Endothelial cell of umbilical vein (primary cell): Measurements from ENCODE around the gene REPIN1. TPM values are rescaled to one million over a fixed set of nuclear protein-coding genes. Genes with fewer than 3 reads are reported as not detected.
A peak's percentile ranks its signal among the peaks of the same experiment; 100 is the strongest.

ENCODE experiments used
- BruUV-seq: library from RNA; stranded (reverse); fragments of 400-500 nt; replicated peaks from 2 replicates; lab custom pipeline; 2021; lab: Mats Ljungman, UMichigan
- CTCF ChIA-PET: fragments of 300-600, 350-600 bp; sonication (Branson Sonifier 250); formaldehyde crosslinking; loops from one replicate; lab custom pipeline; 2021; ENCODE audit warnings: antibody characterized with exemption, inconsistent platforms; lab: Charles Lee
- POLR2A ChIA-PET: fragments of 300-600, 350-600 bp; sonication (Branson Sonifier 250); formaldehyde crosslinking; loops from one replicate; lab custom pipeline; 2021; ENCODE audit warnings: antibody characterized with exemption, inconsistent platforms; lab: Charles Lee
- DNase-seq: peaks from one replicate; pipeline ENCODE4 v3.0.0-alpha.2; 2011; ENCODE audit warnings: low read depth, low spot score
- FAIRE-seq: peaks from 2 replicates; lab custom pipeline; 2011; peaks lifted over from hg19 to GRCh38; lab: Jason Lieb, UNC
- H2AFZ ChIP-seq: 2 replicates; pipeline ENCODE4 v1.6.0; 2012; ENCODE audit warnings: low read depth, low read length, control low read depth, inconsistent platforms
- H3K27ac ChIP-seq: 2 replicates; pipeline ENCODE4 v1.5.1; 2011; ENCODE audit warnings: low read depth, mild to moderate bottlenecking, control low read depth, low read length, moderate library complexity; ENCODE audit not compliant: insufficient read depth
- H3K27me3 ChIP-seq, 2 experiments: 2 replicates each; pipeline versions ENCODE4 v1.6.0 to v1.6.1; 2011; ENCODE audit warnings: low read length in 2 of 2, mixed read lengths in 1 of 2; ENCODE audit not compliant: control insufficient read depth in 2 of 2, insufficient read depth in 2 of 2
- H3K36me3 ChIP-seq, 2 experiments: 2 replicates in 1 of 2; 3 replicates in 1 of 2; pipeline ENCODE4 v1.5.1; 2011; ENCODE audit warnings: low read length in 2 of 2, mild to moderate bottlenecking in 1 of 2, moderate library complexity in 1 of 2; ENCODE audit not compliant: control insufficient read depth in 2 of 2, insufficient read depth in 2 of 2; ENCODE audit errors: extremely low read depth in 1 of 2
- H3K4me1 ChIP-seq: 3 replicates; pipeline ENCODE4 v1.5.1; 2011; ENCODE audit warnings: mild to moderate bottlenecking, low read length; ENCODE audit not compliant: control insufficient read depth, insufficient read depth; ENCODE audit errors: extremely low read depth
- H3K4me2 ChIP-seq: 2 replicates; pipeline ENCODE4 v1.6.1; 2011; ENCODE audit warnings: low read length, control low read depth, mixed read lengths; ENCODE audit not compliant: insufficient read depth
- H3K4me3 ChIP-seq, 3 experiments: fragments of 200-600 bp in 1 of 3; sonication (generic), shearing (Covaris generic) in 1 of 3; replicated peaks in 1 of 3; 2 replicates each; pipeline ENCODE4 v1.5.1; 2011 to 2016; ENCODE audit warnings: control low read depth in 3 of 3, low read length in 3 of 3, mild to moderate bottlenecking in 2 of 3, inconsistent platforms in 1 of 3, low read depth in 1 of 3, moderate library complexity in 1 of 3; ENCODE audit not compliant: insufficient read depth in 1 of 3
- H3K79me2 ChIP-seq: 2 replicates; pipeline ENCODE4 v1.6.0; 2012; ENCODE audit warnings: low read length, inconsistent platforms; ENCODE audit not compliant: control insufficient read depth, insufficient read depth
- H3K9ac ChIP-seq: replicated peaks from 2 replicates; pipeline ENCODE3; 2011; ENCODE audit warnings: low read length, control low read depth; ENCODE audit not compliant: insufficient read depth; ENCODE audit errors: extremely low read depth
- H3K9me1 ChIP-seq: replicated peaks from 3 replicates; pipeline ENCODE4 v1.6.0; 2011; ENCODE audit warnings: mild to moderate bottlenecking, low read length; ENCODE audit not compliant: control insufficient read depth, insufficient read depth; ENCODE audit errors: extremely low read depth
- H3K9me3 ChIP-seq: replicated peaks from 2 replicates; pipeline ENCODE4 v1.5.1; 2012; ENCODE audit warnings: low read length, inconsistent platforms; ENCODE audit not compliant: control insufficient read depth, insufficient read depth
- H4K20me1 ChIP-seq: replicated peaks from 2 replicates; pipeline ENCODE3; 2011; ENCODE audit warnings: mild to moderate bottlenecking, low read length; ENCODE audit not compliant: control insufficient read depth, insufficient read depth; ENCODE audit errors: extremely low read depth
- EZH2 ChIP-seq: IDR thresholded peaks from 2 replicates; pipeline ENCODE4 v1.6.1; 2012; ENCODE audit warnings: borderline replicate concordance, low read depth, mild to moderate bottlenecking, moderate library complexity, low read length, inconsistent platforms; ENCODE audit not compliant: severe bottlenecking
- FOS ChIP-seq: IDR thresholded peaks from 2 replicates; pipeline ENCODE4 v1.6.1; 2011; ENCODE audit warnings: mild to moderate bottlenecking, low read length, moderate library complexity, borderline replicate concordance; ENCODE audit not compliant: insufficient read depth
- GATA2 ChIP-seq: IDR thresholded peaks from 2 replicates; pipeline ENCODE4 v1.7.0; 2011; ENCODE audit warnings: low read depth, mild to moderate bottlenecking, moderate library complexity, mixed read lengths, low read length; ENCODE audit not compliant: insufficient read length, insufficient read depth
- JUN ChIP-seq: IDR thresholded peaks from 2 replicates; pipeline ENCODE4 v1.6.1; 2011; ENCODE audit warnings: borderline replicate concordance, low read depth; ENCODE audit not compliant: insufficient read length, insufficient read depth
- MYC ChIP-seq: IDR thresholded peaks from one replicate; pipeline ENCODE4 v1.6.1; 2011; ENCODE audit warnings: mild to moderate bottlenecking, low read depth, low read length
- POLR2A ChIP-seq: IDR thresholded peaks from 2 replicates; pipeline ENCODE4 v1.6.1; 2012; ENCODE audit warnings: low read depth, mild to moderate bottlenecking, control low read depth, low read length
- POLR2AphosphoS5 ChIP-seq: IDR thresholded peaks from 2 replicates; pipeline ENCODE4 v1.6.1; 2012; ENCODE audit warnings: low read depth, mild to moderate bottlenecking, control low read depth, low read length, moderate library complexity; ENCODE audit not compliant: insufficient read depth
- dilution Hi-C: fragments of 300-500 bp; cut with MboI; formaldehyde crosslinking; loops from one replicate; pipeline ENCODE4 v1.15.0; 2019; ENCODE audit warnings: low sequenced_read_pairs; ENCODE audit not compliant: extremely low pct_ligation_motif_present
- intact Hi-C: fragments of 100-400 bp; cut with micrococcal nuclease; formaldehyde crosslinking; loops from one replicate; pipeline ENCODE4 v1.10.0; 2022
- polyA plus RNA-seq, 4 experiments: library from polyadenylated mRNA; depleted of rRNA in 3 of 4; stranded (reverse) in 3 of 4; unstranded in 1 of 4; fragments of >200 nt; gene quantifications; 2 replicates each; pipeline versions ENCODE4 v1.2.1 to v1.2.3, GENCODE V29; 2011 to 2012; ENCODE audit warnings: missing spikeins in 1 of 4
- total RNA-seq: library from RNA; stranded (reverse); gene quantifications from 2 replicates; pipeline ENCODE4 v1.2.3, GENCODE V29; 2021
- TF ChIP-seq, protein P1 (sequence below), 2 donors: IDR thresholded peaks; 1 replicate in 1 of 2; 2 replicates in 1 of 2; pipeline ENCODE4 v1.5.1; 2011; ENCODE audit warnings: low read length in 2 of 2, mild to moderate bottlenecking in 2 of 2, moderate library complexity in 2 of 2, control low read depth in 1 of 2, inconsistent platforms in 1 of 2, low read depth in 1 of 2; ENCODE audit not compliant: insufficient read depth in 1 of 2; ENCODE audit errors: extremely low read depth in 1 of 2
- TF ChIP-seq, protein P2 (sequence below): IDR thresholded peaks from 2 replicates; pipeline ENCODE4 v1.6.1; 2011; ENCODE audit not compliant: insufficient read depth, insufficient read length

Gene REPIN1
- total and polyA plus RNA-seq, 2 donors (not counting 3 experiments of a cell fraction or from before 2014, with no cell fraction given) = 108 to 140 TPM

DNA sequence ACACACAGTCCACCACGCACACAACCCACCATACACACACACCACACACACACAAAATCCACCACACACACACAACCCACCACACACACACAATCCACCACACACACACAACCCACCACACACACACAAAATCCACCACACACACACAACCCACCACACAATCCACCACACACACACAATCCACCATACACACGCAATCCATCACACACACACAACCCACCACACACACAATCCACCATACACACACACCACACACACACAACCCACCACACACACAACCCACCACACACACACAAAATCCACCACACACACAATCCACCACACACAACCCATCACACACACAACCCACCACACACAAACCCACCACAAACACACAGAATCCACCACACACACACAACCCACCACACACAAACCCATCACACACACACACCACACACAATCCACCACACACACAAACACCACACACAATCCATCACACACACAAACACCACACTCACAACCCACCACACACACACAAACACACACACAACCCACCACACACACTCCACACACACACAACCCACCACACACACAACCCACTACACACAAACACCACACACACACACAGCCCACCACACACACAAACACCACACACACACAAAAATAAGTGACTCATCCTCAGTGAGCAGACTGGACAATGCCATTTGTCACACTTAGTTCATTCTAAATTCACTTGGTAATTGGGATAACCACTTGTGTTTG, 8.8 kb upstream of the REPIN1 start:
- Histone ChIP-seq H2AFZ (no peak overlapping the region), H4K20me1 (no peaks in the 10 kb centered on the region), H3K27me3 (no peaks in the 10 kb centered on the region), H3K27ac (no peak overlapping the region), H3K4me1 (peaks cover 9% of the 10 kb centered on the region), H3K36me3 (no peaks in the 10 kb centered on the region), H3K4me3 (no peak overlapping the region), H3K79me2 (no peaks in the 10 kb centered on the region), H3K9me3 (no peaks in the 10 kb centered on the region), H3K9ac (no peak overlapping the region), H3K9me1 (no peaks in the 10 kb centered on the region), H3K4me2 (no peak overlapping the region)
- POLR2A ChIA-PET = no interaction called here
- CTCF ChIA-PET = interaction anchor here (1.0 to 1.2 kb wide), 2 partner anchors 18 to 89 kb away, joined by 4 read pairs; no protein-coding TSS in a partner anchor
- no TSS peak for BruUV-seq
- intact Hi-C loops (loop anchor here (5.0 kb wide), 1 partner anchor 72 kb away; no protein-coding TSS in a partner anchor), dilution Hi-C loops (no loop called here)
- TF ChIP-seq GATA2 (no peak), EZH2 (no peak), POLR2A (no peak), JUN (no peak), MYC (no peak), POLR2AphosphoS5 (no peak), FOS (no peak)
- TF ChIP-seq, protein P1, sequence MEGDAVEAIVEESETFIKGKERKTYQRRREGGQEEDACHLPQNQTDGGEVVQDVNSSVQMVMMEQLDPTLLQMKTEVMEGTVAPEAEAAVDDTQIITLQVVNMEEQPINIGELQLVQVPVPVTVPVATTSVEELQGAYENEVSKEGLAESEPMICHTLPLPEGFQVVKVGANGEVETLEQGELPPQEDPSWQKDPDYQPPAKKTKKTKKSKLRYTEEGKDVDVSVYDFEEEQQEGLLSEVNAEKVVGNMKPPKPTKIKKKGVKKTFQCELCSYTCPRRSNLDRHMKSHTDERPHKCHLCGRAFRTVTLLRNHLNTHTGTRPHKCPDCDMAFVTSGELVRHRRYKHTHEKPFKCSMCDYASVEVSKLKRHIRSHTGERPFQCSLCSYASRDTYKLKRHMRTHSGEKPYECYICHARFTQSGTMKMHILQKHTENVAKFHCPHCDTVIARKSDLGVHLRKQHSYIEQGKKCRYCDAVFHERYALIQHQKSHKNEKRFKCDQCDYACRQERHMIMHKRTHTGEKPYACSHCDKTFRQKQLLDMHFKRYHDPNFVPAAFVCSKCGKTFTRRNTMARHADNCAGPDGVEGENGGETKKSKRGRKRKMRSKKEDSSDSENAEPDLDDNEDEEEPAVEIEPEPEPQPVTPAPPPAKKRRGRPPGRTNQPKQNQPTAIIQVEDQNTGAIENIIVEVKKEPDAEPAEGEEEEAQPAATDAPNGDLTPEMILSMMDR (IDR thresholded peaks at IDR 0.05; ENCODE audit: extremely low read depth in 1 of 2, insufficient read depth in 1 of 2, low read depth in 1 of 2, low read length in 2 of 2) = no peak
- TF ChIP-seq, protein P2, sequence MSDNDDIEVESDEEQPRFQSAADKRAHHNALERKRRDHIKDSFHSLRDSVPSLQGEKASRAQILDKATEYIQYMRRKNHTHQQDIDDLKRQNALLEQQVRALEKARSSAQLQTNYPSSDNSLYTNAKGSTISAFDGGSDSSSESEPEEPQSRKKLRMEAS = no peak
- no peak for DNase-seq
- peak; percentile 18 for FAIRE-seq
